Epithelial cell of esophagus (primary cell): Measurements from ENCODE around the gene NRG2.

ENCODE experiments used
- DNase-seq: peaks from one replicate; pipeline ENCODE4 v3.0.0; 2010; ENCODE audit warnings: low read depth
- H3K4me3 ChIP-seq: 2 replicates; pipeline ENCODE4 v1.5.1; 2011; ENCODE audit warnings: mild to moderate bottlenecking, low read length, control low read depth
- CTCF ChIP-seq: IDR thresholded peaks from 2 replicates; pipeline ENCODE4 v1.5.1; 2011; ENCODE audit warnings: low read depth, mild to moderate bottlenecking, low read length, control low read depth, inconsistent platforms; ENCODE audit not compliant: insufficient read depth; ENCODE audit errors: missing control alignments

Gene NRG2

GRCh38 chr5:140020601-140021177, 22.4 kb downstream of the NRG2 start:
- H3K4me3 ChIP-seq: no peak overlapping the region

GRCh38 chr5:140018920-140019644, 24.0 kb downstream of the NRG2 start:
- DNase-seq: no peak
- H3K4me3 ChIP-seq: no peak overlapping the region
- TF ChIP-seq CTCF: no peak

More at GRCh38 chr5:140020601-140021177, 22.4 kb downstream of the NRG2 start:
- no peak for DNase-seq
- no peak for TF ChIP-seq CTCF

GRCh38 chr5:140018517-140018916, 24.6 kb downstream of the NRG2 start:
- no peak for DNase-seq
- TF ChIP-seq CTCF: no peak
- H3K4me3 ChIP-seq: no peak overlapping the region

GRCh38 chr5:140018096-140018481, 25.0 kb downstream of the NRG2 start:
- TF ChIP-seq CTCF: no peak
- H3K4me3 ChIP-seq: no peak overlapping the region
- no peak for DNase-seq

GRCh38 chr5:140017397-140018095, 25.6 kb downstream of the NRG2 start:
- no peak for TF ChIP-seq CTCF
- H3K4me3 ChIP-seq: no peak overlapping the region
- DNase-seq: no peak

GRCh38 chr5:140015706-140016105, 27.4 kb downstream of the NRG2 start:
- TF ChIP-seq CTCF: no peak
- no peak overlapping the region for H3K4me3 ChIP-seq
- peak; percentile 24 for DNase-seq
